ENCODE data around the gene PURA. TPM values are rescaled to one million over a fixed set of nuclear protein-coding genes. Genes with fewer than 3 reads are reported as not detected.
A peak's percentile ranks its signal among the peaks of the same experiment; 100 is the strongest.

PURA gene
- total RNA-seq, 2 experiments from 2014 or later: 8.2 to 9.2 TPM

- peaks cover 17% of the 10 kb centered on the region for H3K4me1 Mint-ChIP-seq (ENCODE audit: low read depth)
- H3K36me3 Mint-ChIP-seq (ENCODE audit: low read depth): no peaks in the 10 kb centered on the region
- intact Hi-C loops (cut with micrococcal nuclease): no loop called here
- H3K4me3 Mint-ChIP-seq: no peak overlapping the region
- CTCF ChIA-PET: interaction anchor here (0.9 to 6.2 kb wide), 14 partner anchors 10 to 99 kb away, joined by 3 to 96 read pairs (median 15); partner anchors contain the start of genes CYSTM1, NRG2 and PURA
- H3K27me3 Mint-ChIP-seq: peaks cover 22% of the 10 kb centered on the region
- POLR2A ChIA-PET: no interaction called here
- DNase-seq (no peak), ATAC-seq (no peak)
- H3K27ac Mint-ChIP-seq: no peak overlapping the region
- no peaks in the 10 kb centered on the region for H3K9me3 Mint-ChIP-seq
- TF ChIP-seq CTCF (IDR thresholded peaks at IDR 0.05): no peak
These were observed 28.9 kb downstream of the PURA start for GRCh38 chr5:140142856-140143255.

GRCh38 chr5:140143521-140144258, 29.8 kb downstream of the PURA start:
- ATAC-seq: no peak
- Mint-ChIP-seq H3K4me1 (ENCODE audit: low read depth) (peaks cover 17% of the 10 kb centered on the region), H3K9me3 (no peaks in the 10 kb centered on the region), H3K36me3 (ENCODE audit: low read depth) (no peaks in the 10 kb centered on the region), H3K4me3 (no peak overlapping the region), H3K27me3 (peaks cover 22% of the 10 kb centered on the region), H3K27ac (no peak overlapping the region)
- no peak for DNase-seq
- TF ChIP-seq CTCF (IDR thresholded peaks at IDR 0.05): no peak
- POLR2A ChIA-PET: interaction anchor here (0.8 to 1.3 kb wide), 2 partner anchors 22 to 29 kb away, joined by 3 to 5 read pairs; partner anchors contain the start of gene PURA
- CTCF ChIA-PET: interaction anchor here (0.6 to 6.2 kb wide), 36 partner anchors 10 to 503 kb away, joined by 3 to 96 read pairs (median 6); partner anchors contain the start of genes NRG2 and PURA
- intact Hi-C loops (cut with micrococcal nuclease): loop anchor here (1.0 kb wide), 1 partner anchor 70 kb away; no protein-coding TSS in a partner anchor

- Mint-ChIP-seq H3K9me3 (no peaks in the 10 kb centered on the region), H3K4me3 (peak overlapping the region; percentile 38), H3K27me3 (peaks cover 22% of the 10 kb centered on the region), H3K4me1 (ENCODE audit: low read depth) (peaks cover 17% of the 10 kb centered on the region), H3K36me3 (ENCODE audit: low read depth) (no peaks in the 10 kb centered on the region), H3K27ac (no peak overlapping the region)
- ChIA-PET CTCF (interaction anchor here (0.6 to 6.2 kb wide), 26 partner anchors 8 to 246 kb away, joined by 3 to 96 read pairs (median 10); partner anchors contain the start of genes NRG2 and PURA), POLR2A (interaction anchor here (1.1 to 1.9 kb wide), 3 partner anchors 9 to 101 kb away, joined by 3 to 4 read pairs (median 3); no protein-coding TSS in a partner anchor)
- intact Hi-C loops (cut with micrococcal nuclease): no loop called here
- DNase-seq (no peak), ATAC-seq (no peak)
- TF ChIP-seq CTCF (IDR thresholded peaks at IDR 0.05): no peak
These were observed 31.3 kb downstream of the PURA start for GRCh38 chr5:140145256-140145655.

GRCh38 chr5:140145818-140146522, 32.1 kb downstream of the PURA start:
- Mint-ChIP-seq H3K4me3 (peak overlapping the region; percentile 38), H3K27me3 (peaks cover 22% of the 10 kb centered on the region), H3K4me1 (ENCODE audit: low read depth) (peaks cover 17% of the 10 kb centered on the region), H3K27ac (no peak overlapping the region), H3K9me3 (no peaks in the 10 kb centered on the region), H3K36me3 (ENCODE audit: low read depth) (no peaks in the 10 kb centered on the region)
- ChIA-PET CTCF (interaction anchor here (0.6 to 6.2 kb wide), 21 partner anchors 9 to 359 kb away, joined by 3 to 96 read pairs (median 6); partner anchors contain the start of genes NRG2 and PURA), POLR2A (interaction anchor here (1.1 to 1.9 kb wide), 3 partner anchors 8 to 102 kb away, joined by 3 to 4 read pairs (median 3); no protein-coding TSS in a partner anchor)
- peak; percentile 58 for DNase-seq
- TF ChIP-seq CTCF (IDR thresholded peaks at IDR 0.05): peak; percentile 78
- ATAC-seq: peak; percentile 76
- intact Hi-C loops (cut with micrococcal nuclease): no loop called here
